H9 (cell line): ENCODE data around the gene ZNF768. TPM values are rescaled to one million over a fixed set of nuclear protein-coding genes. Genes with fewer than 3 reads are reported as not detected.

Experiments used
- DNase-seq: peaks from one replicate; pipeline ENCODE4 v3.0.0-alpha.2; 2017
- H2AFZ ChIP-seq: one replicate; pipeline ENCODE4 v1.6.1; 2013; ENCODE audit warnings: mild to moderate bottlenecking, low read length, control low read depth, moderate library complexity
- H2AK5ac ChIP-seq: 2 replicates; pipeline ENCODE4 v1.6.1; 2013; ENCODE audit warnings: low read length, control low read depth, mixed read lengths; ENCODE audit not compliant: insufficient read length
- H2BK120ac ChIP-seq: one replicate; pipeline ENCODE4 v1.6.1; 2013; ENCODE audit warnings: low read depth, mild to moderate bottlenecking, low read length, control low read depth, inconsistent platforms; ENCODE audit not compliant: poor library complexity, severe bottlenecking
- H2BK12ac ChIP-seq: 2 replicates; pipeline ENCODE4 v1.6.1; 2013; ENCODE audit warnings: low read length, control low read depth, mixed read lengths, low read depth; ENCODE audit not compliant: insufficient read length
- H2BK15ac ChIP-seq: 2 replicates; pipeline ENCODE4 v1.6.1; 2013; ENCODE audit warnings: low read depth, low read length, control low read depth
- H2BK20ac ChIP-seq: one replicate; pipeline ENCODE4 v1.6.1; 2013; ENCODE audit warnings: low read depth, mild to moderate bottlenecking, low read length, control low read depth, inconsistent platforms; ENCODE audit not compliant: poor library complexity, severe bottlenecking
- H2BK5ac ChIP-seq: 2 replicates; pipeline ENCODE4 v1.6.1; 2013; ENCODE audit warnings: low read length, control low read depth, mixed read lengths; ENCODE audit not compliant: insufficient read length
- H3K14ac ChIP-seq: 2 replicates; pipeline ENCODE4 v1.6.1; 2013; ENCODE audit warnings: low read length, control low read depth; ENCODE audit not compliant: insufficient read depth
- H3K18ac ChIP-seq: 2 replicates; pipeline ENCODE4 v1.6.1; 2013; ENCODE audit warnings: low read depth, mild to moderate bottlenecking, mixed read lengths, low read length, control low read depth; ENCODE audit not compliant: insufficient read length
- H3K23ac ChIP-seq: 2 replicates; pipeline ENCODE4 v1.6.1; 2013; ENCODE audit warnings: low read length, control low read depth, mixed read lengths, low read depth; ENCODE audit not compliant: insufficient read length
- H3K23me2 ChIP-seq: 2 replicates; pipeline ENCODE4 v1.6.1; 2013; ENCODE audit warnings: low read depth, mild to moderate bottlenecking, mixed read lengths, low read length, control low read depth; ENCODE audit not compliant: insufficient read length, poor library complexity, severe bottlenecking
- H3K27ac ChIP-seq: 2 replicates; pipeline ENCODE4 v1.5.1; 2013; ENCODE audit warnings: low read length, control low read depth, mixed read lengths, low read depth; ENCODE audit not compliant: insufficient read length
- H3K27me3 ChIP-seq: 2 replicates; pipeline ENCODE4 v1.6.1; 2013; ENCODE audit warnings: low read length, control low read depth, inconsistent platforms; ENCODE audit not compliant: insufficient read depth
- H3K4ac ChIP-seq: 2 replicates; pipeline ENCODE4 v1.6.1; 2013; ENCODE audit warnings: low read depth, mild to moderate bottlenecking, control low read depth, inconsistent platforms, low read length, moderate library complexity
- H3K4me1 ChIP-seq: 2 replicates; pipeline ENCODE4 v1.6.1; 2013; ENCODE audit warnings: low read length, control low read depth, inconsistent platforms; ENCODE audit not compliant: insufficient read depth
- H3K4me2 ChIP-seq: 2 replicates; pipeline ENCODE4 v1.6.1; 2013; ENCODE audit warnings: low read length, control low read depth, mixed read lengths; ENCODE audit not compliant: insufficient read length, insufficient read depth
- H3K56ac ChIP-seq: 2 replicates; pipeline ENCODE4 v1.6.1; 2013; ENCODE audit warnings: low read depth, mild to moderate bottlenecking, mixed read lengths, low read length, control low read depth; ENCODE audit not compliant: insufficient read length
- H3K79me1 ChIP-seq: 2 replicates; pipeline ENCODE4 v1.6.1; 2013; ENCODE audit warnings: low read depth, mild to moderate bottlenecking, moderate library complexity, low read length, control low read depth, inconsistent platforms; ENCODE audit not compliant: insufficient read depth, poor library complexity, severe bottlenecking
- H3K79me2 ChIP-seq: 2 replicates; pipeline ENCODE4 v1.6.1; 2013; ENCODE audit warnings: low read length, control low read depth, inconsistent platforms; ENCODE audit not compliant: insufficient read depth
- H3K9ac ChIP-seq: 2 replicates; pipeline ENCODE4 v1.6.1; 2013; ENCODE audit warnings: low read length, control low read depth, mixed read lengths; ENCODE audit not compliant: insufficient read length; ENCODE audit errors: extremely low read depth
- H3K9me3 ChIP-seq: one replicate; pipeline ENCODE4 v1.6.1; 2013; ENCODE audit warnings: low read depth, low read length, inconsistent platforms; ENCODE audit not compliant: control insufficient read depth
- H3T11ph ChIP-seq: one replicate; pipeline ENCODE4 v1.6.1; 2013; ENCODE audit warnings: mild to moderate bottlenecking, low read length, control low read depth, inconsistent platforms
- H4K20me1 ChIP-seq: one replicate; pipeline ENCODE4 v1.6.1; 2013; ENCODE audit not compliant: control insufficient read depth, insufficient read length, insufficient read depth
- H4K5ac ChIP-seq: 2 replicates; pipeline ENCODE4 v1.6.1; 2013; ENCODE audit warnings: low read depth, mild to moderate bottlenecking, mixed read lengths, low read length, control low read depth; ENCODE audit not compliant: insufficient read length
- H4K8ac ChIP-seq: replicated peaks from 2 replicates; pipeline ENCODE4 v1.6.1; 2013; ENCODE audit warnings: low read length, control low read depth, mixed read lengths, low read depth; ENCODE audit not compliant: insufficient read length
- H4K91ac ChIP-seq: 2 replicates; pipeline ENCODE4 v1.6.1; 2013; ENCODE audit warnings: low read depth, mild to moderate bottlenecking, moderate library complexity, mixed read lengths, low read length, control low read depth; ENCODE audit not compliant: insufficient read length
- H3K27ac Mint-ChIP-seq, 3 experiments: 2 replicates in 2 of 3; 3 replicates in 1 of 3; pipeline ENCODE4 v1.8.0; 2020 to 2021; ENCODE audit warnings: mixed read lengths in 3 of 3, mild to moderate bottlenecking in 1 of 3, moderate library complexity in 1 of 3
- H3K27me3 Mint-ChIP-seq: 2 replicates; pipeline ENCODE4 v1.8.0; 2021; ENCODE audit warnings: low read depth, mild to moderate bottlenecking, moderate library complexity, mixed read lengths
- H3K36me3 Mint-ChIP-seq, 3 experiments: 2 replicates in 2 of 3; 3 replicates in 1 of 3; pipeline ENCODE4 v1.8.0; 2020 to 2021; ENCODE audit warnings: low read depth in 3 of 3, mixed read lengths in 3 of 3; ENCODE audit not compliant: insufficient read depth in 1 of 3
- H3K4me1 Mint-ChIP-seq, 2 experiments: 2 replicates each; pipeline ENCODE4 v1.8.0; 2020; ENCODE audit warnings: mixed read lengths in 2 of 2
- H3K4me3 Mint-ChIP-seq, 2 experiments: 2 replicates in 1 of 2; 3 replicates in 1 of 2; pipeline ENCODE4 v1.8.0; 2020 to 2021; ENCODE audit warnings: mild to moderate bottlenecking in 2 of 2, mixed read lengths in 2 of 2, moderate library complexity in 1 of 2
- H3K9me3 Mint-ChIP-seq, 2 experiments: 2 replicates in 1 of 2; 3 replicates in 1 of 2; pipeline ENCODE4 v1.8.0; 2020; ENCODE audit warnings: mild to moderate bottlenecking in 2 of 2, mixed read lengths in 2 of 2, moderate library complexity in 1 of 2
- WGBS: extraction: QIAGEN DNeasy Blood & Tissue Kit; methylation state at CpG from one replicate; pipeline ENCODE4 v1.1.7; 2013; ENCODE audit warnings: missing lambda C conversion rate, low lambda C conversion rate, mixed read lengths; ENCODE audit not compliant: insufficient read length; ENCODE audit errors: extremely low coverage; 5-methylcytosine and 5-hydroxymethylcytosine counted together
- total RNA-seq: library from RNA; stranded (reverse); gene quantifications from 2 replicates; pipeline ENCODE4 v1.2.1, GENCODE V29; 2021
- TF ChIP-seq, protein P1 (sequence below): fragments of 200-600 bp; sonication (generic); conservative IDR thresholded peaks from 3 replicates; pipeline ENCODE4 v1.8.0; 2021; ENCODE audit warnings: antibody characterized with exemption, mild to moderate bottlenecking

Gene ZNF768
- total RNA-seq, 1 experiment from 2014 or later = 40.0 TPM

- Histone ChIP-seq H3K79me2 (no peaks in the 10 kb centered on the region), H4K20me1 (no peaks in the 10 kb centered on the region), H2AK5ac (no peak overlapping the region), H3K23ac (no peak overlapping the region), H3K27ac (no peak overlapping the region), H3K14ac (no peak overlapping the region), H2BK120ac (no peak overlapping the region), H3K18ac (no peak overlapping the region), H3K9ac (no peak overlapping the region), H3K79me1 (no peaks in the 10 kb centered on the region), H4K91ac (no peak overlapping the region), H4K5ac (no peak overlapping the region), H2BK5ac (no peak overlapping the region), H3K27me3 (no peaks in the 10 kb centered on the region), H3K23me2 (no peaks in the 10 kb centered on the region), H3K9me3 (no peaks in the 10 kb centered on the region), H3K4ac (no peak overlapping the region), H4K8ac (no peak overlapping the region), H2BK20ac (no peak overlapping the region), H2BK15ac (no peak overlapping the region), H2BK12ac (no peak overlapping the region), H2AFZ (no peak overlapping the region), H3K4me2 (no peak overlapping the region), H3T11ph (no peak overlapping the region), H3K56ac (no peak overlapping the region), H3K4me1 (peaks cover 3% of the 10 kb centered on the region; the same call in 1 of the 2 replicates)
- TF ChIP-seq, protein P1, sequence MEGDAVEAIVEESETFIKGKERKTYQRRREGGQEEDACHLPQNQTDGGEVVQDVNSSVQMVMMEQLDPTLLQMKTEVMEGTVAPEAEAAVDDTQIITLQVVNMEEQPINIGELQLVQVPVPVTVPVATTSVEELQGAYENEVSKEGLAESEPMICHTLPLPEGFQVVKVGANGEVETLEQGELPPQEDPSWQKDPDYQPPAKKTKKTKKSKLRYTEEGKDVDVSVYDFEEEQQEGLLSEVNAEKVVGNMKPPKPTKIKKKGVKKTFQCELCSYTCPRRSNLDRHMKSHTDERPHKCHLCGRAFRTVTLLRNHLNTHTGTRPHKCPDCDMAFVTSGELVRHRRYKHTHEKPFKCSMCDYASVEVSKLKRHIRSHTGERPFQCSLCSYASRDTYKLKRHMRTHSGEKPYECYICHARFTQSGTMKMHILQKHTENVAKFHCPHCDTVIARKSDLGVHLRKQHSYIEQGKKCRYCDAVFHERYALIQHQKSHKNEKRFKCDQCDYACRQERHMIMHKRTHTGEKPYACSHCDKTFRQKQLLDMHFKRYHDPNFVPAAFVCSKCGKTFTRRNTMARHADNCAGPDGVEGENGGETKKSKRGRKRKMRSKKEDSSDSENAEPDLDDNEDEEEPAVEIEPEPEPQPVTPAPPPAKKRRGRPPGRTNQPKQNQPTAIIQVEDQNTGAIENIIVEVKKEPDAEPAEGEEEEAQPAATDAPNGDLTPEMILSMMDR = no peak
- WGBS = 100% methylated on average over 1 of the region's 5 CpGs
- DNase-seq = no peak
- Mint-ChIP-seq H3K27me3 (peaks cover 4% of the 10 kb centered on the region; the same call in 1 of the 2 replicates), H3K4me3 (no peak overlapping the region), H3K27ac (no peak overlapping the region), H3K9me3 (peaks cover 0 to 8% of the 10 kb centered on the region in 2 experiments; a peak in 1 of 5 replicates), H3K36me3 (peaks cover 2 to 8% (median 4%) of the 10 kb centered on the region in 3 experiments; a peak in 4 of 7 replicates), H3K4me1 (peaks cover 6 to 20% of the 10 kb centered on the region in 2 experiments)
Measured at GRCh38 chr16:30543067-30543466, 16.7 kb upstream of the ZNF768 start.
